Measurements from ENCODE around the gene TCERG1. TPM values are rescaled to one million over a fixed set of nuclear protein-coding genes. Genes with fewer than 3 reads are reported as not detected.
A peak's percentile ranks its signal among the peaks of the same experiment; 100 is the strongest.
"Not testable (repeated sequence)": the region's sequence is repeated elsewhere in the genome, so short reads cannot be mapped to it uniquely, and the experiment has no call there.

TCERG1 gene
- total RNA-seq, 8 experiments from 2014 or later: 50.0 to 152 (median 86.1) TPM

DNA sequence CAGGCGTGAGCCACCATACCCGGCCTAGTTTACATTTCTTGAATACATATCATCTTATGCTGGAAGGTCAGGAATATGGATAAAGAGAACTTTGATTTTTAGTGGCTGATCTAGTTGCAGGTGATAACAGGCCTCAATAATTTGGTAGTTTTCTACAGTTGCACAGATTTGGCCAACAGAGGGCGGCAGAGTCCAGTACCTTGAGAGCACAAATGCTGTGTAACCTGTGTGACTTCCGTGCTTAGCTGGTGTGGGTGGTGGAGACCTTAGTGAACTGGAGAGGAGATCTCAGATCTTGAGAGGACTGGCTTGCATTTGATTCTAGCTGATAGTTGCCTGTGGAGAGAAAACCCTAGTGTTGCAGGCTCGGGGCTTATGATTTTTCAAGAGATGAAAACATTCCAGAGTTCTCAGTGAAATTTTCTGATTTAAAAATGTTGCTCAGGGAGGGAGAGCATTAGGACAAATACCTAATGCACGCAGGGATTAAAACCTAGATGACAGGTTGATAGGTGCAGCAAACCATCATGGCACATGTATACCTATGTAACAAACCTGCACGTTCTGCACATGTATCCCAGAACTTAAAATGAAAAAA is 86.2 kb downstream of the TCERG1 start:
- Histone ChIP-seq H3K27ac (no peak overlapping the region), H3K4me1 (replicated peaks in 1 of 2) (peaks cover 2 to 4% of the 10 kb centered on the region in 2 donors), H3K4me3 (no peak overlapping the region)
- 0 to 65% (median 27%) methylated on average over 1 to 6 of the region's 7 CpGs for WGBS, 10 experiments
- peak; percentile 69 to 94 (median 81) for ATAC-seq (replicated peaks in 6 of 8)
- in situ Hi-C loops (cut with MboI; ENCODE audit: low pct_unique_long_range_greater_than_20kb in 2 of 9, low sequenced_read_pairs in 9 of 9, unreplicated experiment in 9 of 9): loop anchor here (10.0 to 25.0 kb wide), 4 partner anchors 429 to 829 kb away; no protein-coding TSS in a partner anchor

- 0 to 14% methylated on average over 1 of the region's 1 CpG; no CpG with 5 or more reads in 8 of the 10 experiments for WGBS, 10 experiments
- peaks cover 5 to 8% of the 10 kb centered on the region in 2 donors for H3K4me1 ChIP-seq (replicated peaks in 1 of 2)
- no peak for ATAC-seq (replicated peaks in 6 of 8)
- H3K4me3 ChIP-seq: no peak overlapping the region
- in situ Hi-C loops (cut with MboI; ENCODE audit: low pct_unique_long_range_greater_than_20kb in 2 of 9, low sequenced_read_pairs in 9 of 9, unreplicated experiment in 9 of 9): loop anchor here (10.0 to 25.0 kb wide), 4 partner anchors 428 to 828 kb away; no protein-coding TSS in a partner anchor
- no peak overlapping the region for H3K27ac ChIP-seq
Observed at GRCh38 chr5:146533882-146534281, 86.7 kb downstream of the TCERG1 start.

- in situ Hi-C loops (cut with MboI; ENCODE audit: low pct_unique_long_range_greater_than_20kb in 2 of 9, low sequenced_read_pairs in 9 of 9, unreplicated experiment in 9 of 9): loop anchor here (10.0 to 25.0 kb wide), 4 partner anchors 424 to 824 kb away; no protein-coding TSS in a partner anchor
- Histone ChIP-seq H3K4me3 (no peak overlapping the region), H3K4me1 (replicated peaks in 1 of 2) (peaks cover 8 to 10% of the 10 kb centered on the region in 2 donors), H3K27ac (no peak overlapping the region)
- ATAC-seq (replicated peaks in 6 of 8): peak in 7 of 8 experiments; percentile 11 to 82 (median 41)
- 40 to 100% (median 89%) methylated on average over 1 to 2 of the region's 3 CpGs; no CpG with 5 or more reads in 5 of the 10 experiments for WGBS, 10 experiments
Observed at GRCh38 chr5:146538432-146538831, 91.3 kb downstream of the TCERG1 start.

- 0 to 100% (median 80%) methylated on average over 1 to 4 of the region's 4 CpGs; no CpG with 5 or more reads in 1 of the 10 experiments for WGBS, 10 experiments
- ATAC-seq (replicated peaks in 6 of 8): peak in 2 of 8 experiments; percentile 56 to 61
- in situ Hi-C loops (cut with MboI; ENCODE audit: low pct_unique_long_range_greater_than_20kb in 2 of 9, low sequenced_read_pairs in 9 of 9, unreplicated experiment in 9 of 9): loop anchor here (10.0 to 25.0 kb wide), 4 partner anchors 422 to 822 kb away; no protein-coding TSS in a partner anchor
- Histone ChIP-seq H3K4me3 (no peak overlapping the region), H3K27ac (no peak overlapping the region), H3K4me1 (replicated peaks in 1 of 2) (peaks cover 8 to 10% of the 10 kb centered on the region in 2 donors)
Observed at GRCh38 chr5:146539973-146540372, 92.8 kb downstream of the TCERG1 start.

DNA sequence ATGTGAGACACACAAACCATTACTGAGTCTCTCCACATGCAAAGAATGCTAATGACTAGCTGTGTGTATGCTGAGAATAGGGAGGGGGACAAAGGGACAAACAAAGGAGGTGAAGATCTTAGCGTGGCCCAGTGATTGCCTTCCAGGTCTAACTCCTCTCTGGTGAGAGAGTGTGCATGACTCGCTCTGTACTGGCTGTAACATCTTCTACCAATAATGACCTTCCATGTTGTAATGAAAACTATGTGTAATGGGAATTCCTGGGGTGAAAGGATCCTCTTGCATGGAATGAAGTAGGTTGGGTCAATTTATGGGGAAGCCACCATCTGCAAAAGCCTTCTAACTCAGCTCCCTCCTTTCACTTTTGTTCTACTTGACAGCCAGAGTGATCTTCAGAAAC is 93.3 kb downstream of the TCERG1 start:
- 14 to 100% (median 49%) methylated on average over 1 to 2 of the region's 2 CpGs; no CpG with 5 or more reads in 4 of the 10 experiments for WGBS, 10 experiments
- ATAC-seq (replicated peaks in 6 of 8): peak in 7 of 8 experiments; percentile 26 to 70 (median 56)
- Histone ChIP-seq H3K27ac (no peak overlapping the region), H3K4me3 (no peak overlapping the region), H3K4me1 (replicated peaks in 1 of 2) (peaks cover 8 to 10% of the 10 kb centered on the region in 2 donors)
- in situ Hi-C loops (cut with MboI; ENCODE audit: low pct_unique_long_range_greater_than_20kb in 2 of 9, low sequenced_read_pairs in 9 of 9, unreplicated experiment in 9 of 9): loop anchor here (10.0 to 25.0 kb wide), 4 partner anchors 422 to 822 kb away; no protein-coding TSS in a partner anchor

- H3K4me1 ChIP-seq (replicated peaks in 1 of 2): peaks cover 8 to 10% of the 10 kb centered on the region in 2 donors
- WGBS, 10 experiments: 4 to 78% (median 30%) methylated on average over 1 to 14 of the region's 16 CpGs
- H3K4me3 ChIP-seq: no peak overlapping the region
- peak; percentile 80 to 99 (median 86) for ATAC-seq (replicated peaks in 6 of 8)
- H3K27ac ChIP-seq: no peak overlapping the region
- in situ Hi-C loops (cut with MboI; ENCODE audit: low pct_unique_long_range_greater_than_20kb in 2 of 9, low sequenced_read_pairs in 9 of 9, unreplicated experiment in 9 of 9): loop anchor here (10.0 to 25.0 kb wide), 4 partner anchors 420 to 820 kb away; no protein-coding TSS in a partner anchor
Observed at GRCh38 chr5:146541958-146542849, 95.1 kb downstream of the TCERG1 start.

GRCh38 chr5:146544232-146544631 is 97.1 kb downstream of the TCERG1 start:
- in situ Hi-C loops (cut with MboI; ENCODE audit: low pct_unique_long_range_greater_than_20kb in 2 of 9, low sequenced_read_pairs in 9 of 9, unreplicated experiment in 9 of 9): loop anchor here (10.0 to 25.0 kb wide), 4 partner anchors 418 to 818 kb away; no protein-coding TSS in a partner anchor
- no peak for ATAC-seq (replicated peaks in 6 of 8)
- Histone ChIP-seq H3K4me3 (no peak overlapping the region), H3K4me1 (replicated peaks in 1 of 2) (peaks cover 5 to 7% of the 10 kb centered on the region in 2 donors), H3K27ac (no peak overlapping the region)

- WGBS, 10 experiments: 0 to 89% (median 40%) methylated on average over 1 to 2 of the region's 2 CpGs; no CpG with 5 or more reads in 4 of the 10 experiments
- Histone ChIP-seq H3K4me3 (no peak overlapping the region), H3K27ac (no peak overlapping the region), H3K4me1 (replicated peaks in 1 of 2) (peaks cover 5 to 13% of the 10 kb centered on the region in 2 donors)
- ATAC-seq (replicated peaks in 6 of 8): no peak
- in situ Hi-C loops (cut with MboI; ENCODE audit: low pct_unique_long_range_greater_than_20kb in 2 of 9, low sequenced_read_pairs in 9 of 9, unreplicated experiment in 9 of 9): loop anchor here (10.0 to 25.0 kb wide), 4 partner anchors 413 to 813 kb away; no protein-coding TSS in a partner anchor
Observed at GRCh38 chr5:146548781-146549449, 101.8 kb downstream of the TCERG1 start.

GRCh38 chr5:146549615-146550014 is 102.5 kb downstream of the TCERG1 start:
- Histone ChIP-seq H3K27ac (no peak overlapping the region), H3K4me1 (replicated peaks in 1 of 2) (peaks cover 5 to 13% of the 10 kb centered on the region in 2 donors), H3K4me3 (no peak overlapping the region)
- peak in 7 of 8 experiments; percentile 26 to 73 (median 55) for ATAC-seq (replicated peaks in 6 of 8)
- in situ Hi-C loops (cut with MboI; ENCODE audit: low pct_unique_long_range_greater_than_20kb in 2 of 9, low sequenced_read_pairs in 9 of 9, unreplicated experiment in 9 of 9): loop anchor here (10.0 to 25.0 kb wide), 4 partner anchors 413 to 813 kb away; no protein-coding TSS in a partner anchor

DNA sequence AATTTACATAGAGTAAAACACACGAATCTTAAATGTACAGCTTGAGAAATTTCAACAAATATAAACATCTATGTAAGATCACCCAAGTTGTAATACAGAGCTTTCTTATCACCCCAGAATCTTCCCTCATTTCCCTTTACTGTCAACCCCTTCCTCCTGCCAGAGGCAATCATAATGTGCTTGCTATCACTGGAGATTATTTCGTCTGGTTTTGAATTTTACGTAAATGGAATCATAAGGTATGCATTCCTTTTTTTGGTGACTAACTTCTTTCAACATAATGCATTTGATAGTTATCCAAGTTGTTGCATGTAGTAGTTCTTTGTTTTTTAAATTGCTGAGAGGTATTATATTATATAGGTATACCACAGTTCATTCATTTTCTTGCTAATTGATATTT is 106.3 kb downstream of the TCERG1 start:
- Histone ChIP-seq H3K4me1 (replicated peaks in 1 of 2) (peaks cover 5 to 8% of the 10 kb centered on the region in 2 donors), H3K4me3 (no peak overlapping the region), H3K27ac (no peak overlapping the region)
- no peak for ATAC-seq (replicated peaks in 6 of 8)
- WGBS, 10 experiments: 14 to 100% (median 64%) methylated on average over 2 to 3 of the region's 3 CpGs; no CpG with 5 or more reads in 1 of the 10 experiments
- in situ Hi-C loops (cut with MboI; ENCODE audit: low pct_unique_long_range_greater_than_20kb in 2 of 9, low sequenced_read_pairs in 9 of 9, unreplicated experiment in 9 of 9): no loop called here

DNA sequence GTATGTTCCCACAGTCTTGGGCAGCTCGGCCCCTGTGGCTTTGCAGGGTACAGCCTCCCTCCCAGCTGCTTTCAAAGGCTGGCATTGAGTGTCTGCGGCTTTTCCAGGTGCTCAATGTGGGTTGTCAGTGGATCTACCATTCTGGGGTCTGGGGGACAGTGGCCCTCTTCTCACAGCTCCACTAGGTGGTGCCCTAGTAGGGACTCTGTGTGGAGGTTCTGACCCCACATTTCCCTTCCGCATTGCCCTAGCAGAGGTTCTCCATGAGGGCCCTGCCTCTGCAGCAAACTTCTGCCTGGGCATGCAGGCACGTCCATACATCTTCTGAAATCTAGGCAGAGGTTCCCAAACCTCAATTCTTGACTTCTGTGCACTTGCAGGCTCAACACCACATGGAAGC is 109.8 kb downstream of the TCERG1 start:
- WGBS, 10 experiments: 40 to 100% (median 81%) methylated on average over 1 to 2 of the region's 4 CpGs; no CpG with 5 or more reads in 3 of the 10 experiments
- H3K4me3 ChIP-seq; in situ Hi-C loops (cut with MboI; ENCODE audit: low pct_unique_long_range_greater_than_20kb in 2 of 9, low sequenced_read_pairs in 9 of 9, unreplicated experiment in 9 of 9); H3K27ac ChIP-seq; ATAC-seq (replicated peaks in 6 of 8): not testable (repeated sequence)
- H3K4me1 ChIP-seq (replicated peaks in 1 of 2): peaks cover 0 to 13% of the 10 kb centered on the region in 2 donors

- in situ Hi-C loops (cut with MboI; ENCODE audit: low pct_unique_long_range_greater_than_20kb in 2 of 9, low sequenced_read_pairs in 9 of 9, unreplicated experiment in 9 of 9): no loop called here
- 14 to 78% (median 42%) methylated on average over 1 to 3 of the region's 3 CpGs; no CpG with 5 or more reads in 4 of the 10 experiments for WGBS, 10 experiments
- peak in 2 of 8 experiments; percentile 23 to 41 for ATAC-seq (replicated peaks in 6 of 8)
- no peak overlapping the region for H3K27ac ChIP-seq
- H3K4me3 ChIP-seq: no peak overlapping the region
- peaks cover 0 to 21% of the 10 kb centered on the region in 2 donors for H3K4me1 ChIP-seq (replicated peaks in 1 of 2)
Observed at GRCh38 chr5:146560205-146560812, 113.2 kb downstream of the TCERG1 start.

All from motor neuron (in vitro differentiated cells).